Skeletal muscle satellite cell (primary cell): ENCODE results near the gene NFATC4.

Experiments used
- H3K27me3 ChIP-seq: 2 replicates; pipeline ENCODE4 v1.7.0; 2013; ENCODE audit warnings: low read length; ENCODE audit not compliant: control insufficient read depth, insufficient read depth
- H3K36me3 ChIP-seq: 2 replicates; pipeline ENCODE4 v1.7.0; 2013; ENCODE audit warnings: mild to moderate bottlenecking, control low read depth, low read length; ENCODE audit not compliant: insufficient read depth
- H3K4me1 ChIP-seq: 2 replicates; pipeline ENCODE4 v1.7.0; 2013; ENCODE audit warnings: low read length; ENCODE audit not compliant: control insufficient read depth, insufficient read depth
- H3K4me2 ChIP-seq: 2 replicates; pipeline ENCODE4 v1.7.0; 2013; ENCODE audit warnings: mild to moderate bottlenecking, low read length
- H3K4me3 ChIP-seq: 2 replicates; pipeline ENCODE4 v1.7.0; 2013; ENCODE audit warnings: low read length
- H3K9ac ChIP-seq: 2 replicates; pipeline ENCODE4 v1.7.0; 2013; ENCODE audit warnings: mild to moderate bottlenecking, low read depth, low read length, moderate library complexity
- H3K9me3 ChIP-seq: replicated peaks from 2 replicates; pipeline ENCODE4 v1.7.0; 2013; ENCODE audit warnings: mild to moderate bottlenecking, control low read depth, low read length

Gene NFATC4

GRCh38 chr14:24330973-24331674 lies 36.9 kb upstream of the NFATC4 start:
- H3K4me2 ChIP-seq: no peak overlapping the region
- no peak overlapping the region for H3K9ac ChIP-seq
- no peaks in the 10 kb centered on the region for H3K9me3 ChIP-seq
- no peak overlapping the region for H3K4me3 ChIP-seq
- H3K27me3 ChIP-seq: peaks cover 36% of the 10 kb centered on the region
- H3K4me1 ChIP-seq: peaks cover 27% of the 10 kb centered on the region
- H3K36me3 ChIP-seq: no peaks in the 10 kb centered on the region

- Histone ChIP-seq H3K4me2 (peak overlapping the region; percentile 77), H3K27me3 (peaks cover 43% of the 10 kb centered on the region), H3K9me3 (no peaks in the 10 kb centered on the region), H3K36me3 (no peaks in the 10 kb centered on the region), H3K4me3 (no peak overlapping the region), H3K9ac (no peak overlapping the region), H3K4me1 (peaks cover 27% of the 10 kb centered on the region)
These were observed 36.2 kb upstream of the NFATC4 start for GRCh38 chr14:24331731-24332267.

- no peaks in the 10 kb centered on the region for H3K9me3 ChIP-seq
- peaks cover 43% of the 10 kb centered on the region for H3K27me3 ChIP-seq
- H3K36me3 ChIP-seq: no peaks in the 10 kb centered on the region
- H3K4me1 ChIP-seq: peaks cover 27% of the 10 kb centered on the region
- H3K4me2 ChIP-seq: peak overlapping the region; percentile 77
- no peak overlapping the region for H3K9ac ChIP-seq
- peak overlapping the region; percentile 41 for H3K4me3 ChIP-seq
These were observed 35.6 kb upstream of the NFATC4 start for GRCh38 chr14:24332268-24332993.

DNA sequence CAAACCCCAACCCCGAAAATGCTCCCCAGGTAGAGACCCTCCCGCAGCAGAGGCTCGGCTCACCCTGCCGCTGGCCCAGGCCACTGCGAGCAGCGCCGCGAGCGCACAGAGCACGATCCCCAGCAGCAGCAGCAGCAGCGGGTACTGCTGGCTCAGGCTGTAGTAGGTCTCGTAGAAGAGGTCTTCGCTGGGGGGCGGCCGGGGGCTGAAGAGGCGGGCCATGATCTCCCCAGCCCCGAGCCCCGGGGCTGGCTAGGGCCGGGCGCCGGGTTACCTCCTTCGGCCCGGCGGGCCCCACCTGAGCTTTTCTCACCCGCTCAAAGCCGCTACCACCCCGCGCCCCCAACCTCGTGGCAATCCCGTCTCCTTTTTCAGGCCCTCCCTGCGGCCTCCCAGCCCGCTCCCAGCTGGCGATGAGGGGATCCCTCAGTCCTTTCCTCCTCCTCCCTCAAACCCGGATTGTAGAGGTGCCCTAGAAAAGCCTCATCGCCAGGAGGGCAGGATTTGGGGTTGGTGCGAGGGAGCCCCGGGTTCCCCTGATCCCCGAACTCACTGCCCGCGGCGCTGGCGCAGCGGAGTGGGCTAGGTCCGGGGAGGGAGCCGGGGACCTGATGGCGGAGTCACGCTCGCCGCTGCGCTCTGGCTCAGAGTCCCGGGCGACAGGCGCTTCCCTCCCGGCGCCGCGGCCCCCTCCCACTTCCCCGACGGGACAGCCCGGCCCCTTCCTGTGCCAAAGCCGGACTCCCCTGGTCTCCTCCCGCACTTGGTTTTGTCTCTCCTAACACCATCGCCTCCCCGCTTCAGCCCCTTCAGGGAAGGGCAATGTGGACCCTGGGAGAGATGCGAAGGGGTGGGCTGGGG lies 33.3 kb upstream of the NFATC4 start, which contains the start of gene ADCY4:
Gene ADCY4, minus strand, starts transcription at position 641 of the 861 bp plus-strand sequence. Its CDS starts 419 bp downstream, at position 222.
- Histone ChIP-seq H3K27me3 (peaks cover 62% of the 10 kb centered on the region), H3K9ac (peak within 1 kb of the TSS; percentile 58), H3K4me2 (peak within 1 kb of the TSS; percentile 85), H3K36me3 (no peaks in the 10 kb centered on the region), H3K4me3 (peak within 1 kb of the TSS; percentile 61), H3K9me3 (no peaks in the 10 kb centered on the region), H3K4me1 (peaks cover 27% of the 10 kb centered on the region)

GRCh38 chr14:24335461-24336171 lies 32.4 kb upstream of the NFATC4 start:
- H3K9me3 ChIP-seq: no peaks in the 10 kb centered on the region
- no peak overlapping the region for H3K4me2 ChIP-seq
- no peak overlapping the region for H3K9ac ChIP-seq
- H3K4me3 ChIP-seq: no peak overlapping the region
- H3K27me3 ChIP-seq: peaks cover 72% of the 10 kb centered on the region
- no peaks in the 10 kb centered on the region for H3K36me3 ChIP-seq
- H3K4me1 ChIP-seq: peaks cover 27% of the 10 kb centered on the region

DNA sequence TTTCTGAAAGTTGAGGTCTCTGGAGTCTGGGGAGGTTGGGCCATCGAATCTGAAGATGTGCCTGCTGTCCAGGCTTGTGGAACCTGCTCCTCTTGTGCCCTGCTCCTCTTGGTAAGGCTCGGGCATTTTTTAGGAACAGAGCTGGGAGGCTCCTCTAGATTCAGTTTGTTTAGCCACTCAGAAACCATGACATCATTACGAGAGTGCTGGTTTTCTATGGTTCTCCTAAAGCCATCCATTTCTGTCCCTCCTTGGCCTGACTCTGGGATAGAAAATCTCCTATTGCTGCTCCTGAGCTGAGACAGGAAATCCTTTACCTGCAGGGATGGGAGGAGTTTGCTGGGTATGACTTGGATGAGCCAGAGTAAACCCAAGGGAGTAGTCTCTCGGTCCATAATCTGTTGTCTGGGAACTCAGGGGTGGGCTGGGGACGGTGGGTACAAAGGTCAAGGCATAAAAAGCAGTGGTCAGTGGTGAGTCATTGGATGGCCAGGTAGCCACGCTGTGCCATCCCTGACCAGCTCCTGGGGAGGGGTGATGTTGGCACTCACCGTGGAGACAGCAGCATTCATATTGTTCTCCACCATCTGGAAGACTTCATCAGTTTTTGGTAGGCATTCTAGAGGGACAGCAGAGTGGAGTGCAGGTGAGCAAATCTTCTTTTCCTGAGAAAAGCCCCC lies 30.7 kb upstream of the NFATC4 start:
- H3K4me1 ChIP-seq: peaks cover 22% of the 10 kb centered on the region
- H3K9ac ChIP-seq: no peak overlapping the region
- H3K4me3 ChIP-seq: no peak overlapping the region
- H3K9me3 ChIP-seq: no peaks in the 10 kb centered on the region
- H3K4me2 ChIP-seq: no peak overlapping the region
- peaks cover 80% of the 10 kb centered on the region for H3K27me3 ChIP-seq
- no peaks in the 10 kb centered on the region for H3K36me3 ChIP-seq

DNA sequence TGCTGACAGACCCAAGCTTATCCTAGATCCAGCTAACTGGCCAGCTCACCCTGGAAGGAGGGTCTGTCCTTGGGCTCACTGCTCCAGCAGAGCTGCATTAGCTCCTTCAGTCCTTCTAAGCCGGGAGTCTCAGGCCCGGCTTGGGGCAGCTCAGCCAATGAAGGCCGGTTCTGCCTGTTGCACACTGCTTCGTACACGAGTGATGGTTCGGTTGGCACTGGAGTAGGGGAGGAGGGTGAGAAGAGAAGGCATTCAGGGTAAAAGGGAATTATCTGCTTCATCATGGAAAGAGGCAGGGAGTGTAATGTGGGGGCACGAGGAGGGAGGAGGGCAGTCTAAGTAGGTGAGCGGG lies 30.2 kb upstream of the NFATC4 start:
- Histone ChIP-seq H3K27me3 (peaks cover 74% of the 10 kb centered on the region), H3K4me1 (peaks cover 17% of the 10 kb centered on the region)

GRCh38 chr14:24338843-24339242 lies 29.1 kb upstream of the NFATC4 start:
- Histone ChIP-seq H3K27me3 (peaks cover 69% of the 10 kb centered on the region), H3K4me2 (no peak overlapping the region), H3K4me3 (no peak overlapping the region), H3K9ac (no peak overlapping the region), H3K4me1 (peaks cover 11% of the 10 kb centered on the region), H3K36me3 (no peaks in the 10 kb centered on the region), H3K9me3 (no peaks in the 10 kb centered on the region)

More for the DNA sequence above, 30.2 kb upstream of the NFATC4 start:
- no peak overlapping the region for H3K4me3 ChIP-seq
- H3K9ac ChIP-seq: no peak overlapping the region
- no peak overlapping the region for H3K4me2 ChIP-seq
- H3K36me3 ChIP-seq: no peaks in the 10 kb centered on the region
- H3K9me3 ChIP-seq: no peaks in the 10 kb centered on the region

DNA sequence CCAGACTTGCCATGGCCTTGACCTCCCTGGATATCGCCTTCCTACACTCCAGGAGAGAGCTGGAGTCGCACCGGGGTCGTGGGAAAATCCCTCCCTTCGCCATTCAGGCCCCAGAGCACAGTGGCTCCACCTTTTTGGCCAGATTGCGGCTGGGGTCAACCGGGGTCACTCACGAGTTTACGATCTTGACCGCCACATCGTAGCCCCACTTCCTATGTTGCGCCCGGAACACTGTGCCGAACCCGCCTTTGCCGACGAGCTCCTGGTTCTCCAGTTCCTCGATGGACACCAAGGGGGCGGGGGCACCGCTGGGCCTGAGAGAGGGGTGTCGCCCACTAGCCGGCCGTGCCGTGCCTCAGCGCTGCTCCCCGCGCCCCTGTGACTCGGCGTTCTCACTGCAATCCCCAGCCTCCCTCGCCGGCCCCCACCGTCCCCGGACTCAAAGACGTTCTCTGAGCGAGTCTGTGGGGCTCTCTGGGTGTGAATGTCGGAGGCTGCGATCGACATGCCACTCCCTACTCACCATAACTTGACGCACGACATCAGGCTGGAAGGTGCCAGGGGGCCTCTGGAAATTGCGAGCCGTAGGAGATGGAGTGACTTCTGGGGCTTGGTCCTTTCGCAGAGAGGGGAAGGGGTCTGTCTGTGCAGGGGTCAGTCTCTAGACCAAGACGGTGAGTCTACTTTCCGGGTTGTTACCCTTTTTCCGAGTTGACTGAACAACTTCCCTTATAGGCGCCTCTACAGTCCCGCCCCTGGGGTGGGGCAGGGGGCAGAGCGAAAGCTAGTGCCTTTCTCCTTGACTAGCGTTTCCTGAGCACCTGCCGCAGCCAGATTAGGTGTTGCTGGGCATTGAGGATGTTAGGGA lies 28.5 kb upstream of the NFATC4 start, which contains the start of gene RIPK3:
Gene RIPK3, minus strand, starts transcription at position 708 of the 868 bp plus-strand sequence. Its CDS starts 165 bp downstream, at position 543.
- H3K4me3 ChIP-seq: no peak within 1 kb of the TSS
- no peaks in the 10 kb centered on the region for H3K36me3 ChIP-seq
- peaks cover 5% of the 10 kb centered on the region for H3K4me1 ChIP-seq
- no peaks in the 10 kb centered on the region for H3K9me3 ChIP-seq
- H3K9ac ChIP-seq: no peak within 1 kb of the TSS
- peaks cover 64% of the 10 kb centered on the region for H3K27me3 ChIP-seq
- no peak within 1 kb of the TSS for H3K4me2 ChIP-seq

GRCh38 chr14:24340606-24341005 lies 27.4 kb upstream of the NFATC4 start:
- no peaks in the 10 kb centered on the region for H3K9me3 ChIP-seq
- H3K36me3 ChIP-seq: no peaks in the 10 kb centered on the region
- no peak overlapping the region for H3K4me3 ChIP-seq
- H3K4me2 ChIP-seq: no peak overlapping the region
- H3K27me3 ChIP-seq: peaks cover 62% of the 10 kb centered on the region
- no peak overlapping the region for H3K9ac ChIP-seq
- no peaks in the 10 kb centered on the region for H3K4me1 ChIP-seq
